ENCODE data around the gene GLIS2. TPM values are rescaled to one million over a fixed set of nuclear protein-coding genes. Genes with fewer than 3 reads are reported as not detected.

The GLIS2 gene
- total and polyA plus RNA-seq, 4 donors, result 0.68 to 1.4 (median 1.1) TPM

DNA sequence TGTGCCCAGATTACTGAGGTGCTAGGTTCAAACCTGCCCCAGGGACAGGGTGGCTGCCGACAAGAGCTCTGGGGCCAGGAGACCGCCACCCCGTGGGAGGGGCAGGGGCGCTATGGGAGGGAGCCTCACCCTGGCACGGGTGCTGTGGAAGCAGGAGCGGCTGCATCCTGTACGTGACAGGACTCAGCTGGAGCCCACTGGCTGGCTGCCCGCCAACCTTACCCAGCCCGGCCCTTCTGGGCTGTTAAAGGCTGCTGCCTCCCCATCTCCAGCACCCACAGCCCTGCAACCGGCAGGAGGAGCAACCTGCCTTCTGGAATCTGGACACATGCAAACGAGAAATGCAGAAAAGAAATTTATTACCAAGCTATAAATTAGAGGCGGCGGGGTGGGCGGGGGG is 24.0 kb downstream of the GLIS2 start:
- peaks cover 0 to 19% (median 12%) of the 10 kb centered on the region in 4 donors for H3K36me3 ChIP-seq (ENCODE audit: control insufficient read depth in 4 of 4, insufficient read depth in 3 of 4, low read depth in 1 of 4, low read length in 3 of 4)
- no peak for DNase-seq (ENCODE audit: low spot score)
- 74% methylated on average over 14 of the region's 14 CpGs for WGBS
- no peak overlapping the region for H3K9ac ChIP-seq (ENCODE audit: low read depth in 1 of 2, low read length in 2 of 2)
- TF ChIP-seq SP1 (IDR thresholded peaks at IDR 0.05) (no peak), TAF1 (conservative IDR thresholded peaks at IDR 0.05) (no peak), GABPA (IDR thresholded peaks at IDR 0.05 in 1 of 2, conservative IDR thresholded peaks at IDR 0.05 in 1 of 2) (no peak), RAD21 (IDR thresholded peaks at IDR 0.05) (no peak), HNF4G (IDR thresholded peaks at IDR 0.05) (no peak), JUND (IDR thresholded peaks at IDR 0.05) (no peak), EGR1 (IDR thresholded peaks at IDR 0.05; ENCODE audit: low read depth in 2 of 2) (no peak), HNF4A (conservative IDR thresholded peaks at IDR 0.05) (no peak), NR2F2 (IDR thresholded peaks at IDR 0.05) (no peak), FOXA1 (IDR thresholded peaks at IDR 0.05) (no peak), FOXA2 (IDR thresholded peaks at IDR 0.05) (no peak), RXRA (IDR thresholded peaks at IDR 0.05) (no peak), YY1 (IDR thresholded peaks at IDR 0.05) (no peak)
- TF ChIP-seq, protein P1, sequence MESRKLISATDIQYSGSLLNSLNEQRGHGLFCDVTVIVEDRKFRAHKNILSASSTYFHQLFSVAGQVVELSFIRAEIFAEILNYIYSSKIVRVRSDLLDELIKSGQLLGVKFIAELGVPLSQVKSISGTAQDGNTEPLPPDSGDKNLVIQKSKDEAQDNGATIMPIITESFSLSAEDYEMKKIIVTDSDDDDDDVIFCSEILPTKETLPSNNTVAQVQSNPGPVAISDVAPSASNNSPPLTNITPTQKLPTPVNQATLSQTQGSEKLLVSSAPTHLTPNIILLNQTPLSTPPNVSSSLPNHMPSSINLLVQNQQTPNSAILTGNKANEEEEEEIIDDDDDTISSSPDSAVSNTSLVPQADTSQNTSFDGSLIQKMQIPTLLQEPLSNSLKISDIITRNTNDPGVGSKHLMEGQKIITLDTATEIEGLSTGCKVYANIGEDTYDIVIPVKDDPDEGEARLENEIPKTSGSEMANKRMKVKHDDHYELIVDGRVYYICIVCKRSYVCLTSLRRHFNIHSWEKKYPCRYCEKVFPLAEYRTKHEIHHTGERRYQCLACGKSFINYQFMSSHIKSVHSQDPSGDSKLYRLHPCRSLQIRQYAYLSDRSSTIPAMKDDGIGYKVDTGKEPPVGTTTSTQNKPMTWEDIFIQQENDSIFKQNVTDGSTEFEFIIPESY (IDR thresholded peaks at IDR 0.05), result no peak
- TF ChIP-seq, protein P2, sequence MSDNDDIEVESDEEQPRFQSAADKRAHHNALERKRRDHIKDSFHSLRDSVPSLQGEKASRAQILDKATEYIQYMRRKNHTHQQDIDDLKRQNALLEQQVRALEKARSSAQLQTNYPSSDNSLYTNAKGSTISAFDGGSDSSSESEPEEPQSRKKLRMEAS (IDR thresholded peaks at IDR 0.05), result no peak
- TF ChIP-seq, protein P3, sequence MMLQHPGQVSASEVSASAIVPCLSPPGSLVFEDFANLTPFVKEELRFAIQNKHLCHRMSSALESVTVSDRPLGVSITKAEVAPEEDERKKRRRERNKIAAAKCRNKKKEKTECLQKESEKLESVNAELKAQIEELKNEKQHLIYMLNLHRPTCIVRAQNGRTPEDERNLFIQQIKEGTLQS (IDR thresholded peaks at IDR 0.05), result no peak
- TF ChIP-seq, protein P4, sequence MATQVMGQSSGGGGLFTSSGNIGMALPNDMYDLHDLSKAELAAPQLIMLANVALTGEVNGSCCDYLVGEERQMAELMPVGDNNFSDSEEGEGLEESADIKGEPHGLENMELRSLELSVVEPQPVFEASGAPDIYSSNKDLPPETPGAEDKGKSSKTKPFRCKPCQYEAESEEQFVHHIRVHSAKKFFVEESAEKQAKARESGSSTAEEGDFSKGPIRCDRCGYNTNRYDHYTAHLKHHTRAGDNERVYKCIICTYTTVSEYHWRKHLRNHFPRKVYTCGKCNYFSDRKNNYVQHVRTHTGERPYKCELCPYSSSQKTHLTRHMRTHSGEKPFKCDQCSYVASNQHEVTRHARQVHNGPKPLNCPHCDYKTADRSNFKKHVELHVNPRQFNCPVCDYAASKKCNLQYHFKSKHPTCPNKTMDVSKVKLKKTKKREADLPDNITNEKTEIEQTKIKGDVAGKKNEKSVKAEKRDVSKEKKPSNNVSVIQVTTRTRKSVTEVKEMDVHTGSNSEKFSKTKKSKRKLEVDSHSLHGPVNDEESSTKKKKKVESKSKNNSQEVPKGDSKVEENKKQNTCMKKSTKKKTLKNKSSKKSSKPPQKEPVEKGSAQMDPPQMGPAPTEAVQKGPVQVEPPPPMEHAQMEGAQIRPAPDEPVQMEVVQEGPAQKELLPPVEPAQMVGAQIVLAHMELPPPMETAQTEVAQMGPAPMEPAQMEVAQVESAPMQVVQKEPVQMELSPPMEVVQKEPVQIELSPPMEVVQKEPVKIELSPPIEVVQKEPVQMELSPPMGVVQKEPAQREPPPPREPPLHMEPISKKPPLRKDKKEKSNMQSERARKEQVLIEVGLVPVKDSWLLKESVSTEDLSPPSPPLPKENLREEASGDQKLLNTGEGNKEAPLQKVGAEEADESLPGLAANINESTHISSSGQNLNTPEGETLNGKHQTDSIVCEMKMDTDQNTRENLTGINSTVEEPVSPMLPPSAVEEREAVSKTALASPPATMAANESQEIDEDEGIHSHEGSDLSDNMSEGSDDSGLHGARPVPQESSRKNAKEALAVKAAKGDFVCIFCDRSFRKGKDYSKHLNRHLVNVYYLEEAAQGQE (IDR thresholded peaks at IDR 0.05), result no peak
- TF ChIP-seq, protein P5, sequence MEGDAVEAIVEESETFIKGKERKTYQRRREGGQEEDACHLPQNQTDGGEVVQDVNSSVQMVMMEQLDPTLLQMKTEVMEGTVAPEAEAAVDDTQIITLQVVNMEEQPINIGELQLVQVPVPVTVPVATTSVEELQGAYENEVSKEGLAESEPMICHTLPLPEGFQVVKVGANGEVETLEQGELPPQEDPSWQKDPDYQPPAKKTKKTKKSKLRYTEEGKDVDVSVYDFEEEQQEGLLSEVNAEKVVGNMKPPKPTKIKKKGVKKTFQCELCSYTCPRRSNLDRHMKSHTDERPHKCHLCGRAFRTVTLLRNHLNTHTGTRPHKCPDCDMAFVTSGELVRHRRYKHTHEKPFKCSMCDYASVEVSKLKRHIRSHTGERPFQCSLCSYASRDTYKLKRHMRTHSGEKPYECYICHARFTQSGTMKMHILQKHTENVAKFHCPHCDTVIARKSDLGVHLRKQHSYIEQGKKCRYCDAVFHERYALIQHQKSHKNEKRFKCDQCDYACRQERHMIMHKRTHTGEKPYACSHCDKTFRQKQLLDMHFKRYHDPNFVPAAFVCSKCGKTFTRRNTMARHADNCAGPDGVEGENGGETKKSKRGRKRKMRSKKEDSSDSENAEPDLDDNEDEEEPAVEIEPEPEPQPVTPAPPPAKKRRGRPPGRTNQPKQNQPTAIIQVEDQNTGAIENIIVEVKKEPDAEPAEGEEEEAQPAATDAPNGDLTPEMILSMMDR (IDR thresholded peaks at IDR 0.05; ENCODE audit: low read depth, low read length, missing input control), result no peak
- no peak overlapping the region for H3K27ac ChIP-seq (ENCODE audit: low read depth in 1 of 2, low read length in 2 of 2)
- H3K9me3 ChIP-seq (ENCODE audit: control insufficient read depth in 4 of 4, low read length in 3 of 4), result no peaks in the 10 kb centered on the region
- no peaks in the 10 kb centered on the region for H3K27me3 ChIP-seq (ENCODE audit: control insufficient read depth in 4 of 4, insufficient read depth in 4 of 4, low read length in 3 of 4)
- no peak overlapping the region for H3K4me3 ChIP-seq (ENCODE audit: low read depth in 1 of 3, low read length in 3 of 3)
- H3K4me1 ChIP-seq (ENCODE audit: control insufficient read depth in 4 of 4, insufficient read depth in 4 of 4, low read length in 3 of 4), result peaks cover 0 to 2% (median 1%) of the 10 kb centered on the region in 4 donors

Measured in liver (tissue), 9 donors.